Gastrocnemius medialis (tissue), 4 donors: ENCODE results near the gene GNAT3. TPM values are rescaled to one million over a fixed set of nuclear protein-coding genes. Genes with fewer than 3 reads are reported as not detected.

Experiments used
- ATAC-seq, 2 donors: fragments of 150-250 bp; one replicate each; pipeline ENCODE4 v1.9.1; 2016
- DNase-seq, 2 donors: peaks; one replicate each; pipeline ENCODE4 v3.0.0-alpha.2; 2019
- H3K27ac ChIP-seq, 4 donors: fragments of 200-600 bp; sonication (generic); 1 replicate in 1 of 4; 2 replicates in 3 of 4; pipeline ENCODE4 v1.5.1; 2016 to 2018; ENCODE audit warnings: mild to moderate bottlenecking in 2 of 4, moderate library complexity in 1 of 4
- H3K27me3 ChIP-seq, 3 donors: fragments of 200-600 bp; sonication (generic) in 2 of 3; 1 replicate in 1 of 3; 2 replicates in 2 of 3; pipeline versions ENCODE4 v1.5.1 to v1.6.0; 2016 to 2019; ENCODE audit warnings: mild to moderate bottlenecking in 1 of 3, moderate library complexity in 1 of 3
- H3K36me3 ChIP-seq, 2 donors: fragments of 200-600 bp; sonication (generic) in 1 of 2; one replicate each; pipeline ENCODE4 v1.5.1; 2017 to 2018
- H3K4me1 ChIP-seq, 2 donors: fragments of 200-600 bp; sonication (generic) in 1 of 2; one replicate each; pipeline ENCODE4 v1.5.1; 2016 to 2017; ENCODE audit warnings: mild to moderate bottlenecking in 2 of 2
- H3K4me3 ChIP-seq, 4 donors: fragments of 200-600 bp; sonication (generic) in 3 of 4; 1 replicate in 1 of 4; 2 replicates in 3 of 4; pipeline ENCODE4 v1.5.1; 2016 to 2019; ENCODE audit warnings: mild to moderate bottlenecking in 2 of 4
- H3K9me3 ChIP-seq, 3 donors: fragments of 200-600 bp; sonication (generic) in 2 of 3; 1 replicate in 1 of 3; 2 replicates in 2 of 3; pipeline ENCODE4 v1.5.1; 2016 to 2019
- CTCF ChIP-seq, 5 experiments: fragments of 450-650 bp in 3 of 5; fragments of 200-600 bp in 2 of 5; sonication (generic) in 2 of 5; IDR thresholded peaks in 4 of 5; conservative IDR thresholded peaks in 1 of 5; 1 replicate in 4 of 5; 2 replicates in 1 of 5; pipeline ENCODE4 v1.5.1; 2016 to 2019; ENCODE audit warnings: antibody characterized with exemption in 5 of 5, mild to moderate bottlenecking in 3 of 5, moderate library complexity in 3 of 5
- POLR2A ChIP-seq, 2 donors: fragments of 450-650 bp; IDR thresholded peaks; one replicate each; pipeline ENCODE4 v1.6.1; 2017; ENCODE audit warnings: antibody characterized with exemption in 2 of 2, mild to moderate bottlenecking in 2 of 2, moderate library complexity in 2 of 2
- in situ Hi-C, 4 donors: fragments of 200-750 bp; cut with MboI; loops; one replicate each; pipeline versions ENCODE4 v1.15.0 to v1.8.0; 2017; ENCODE audit warnings: low sequenced_read_pairs in 4 of 4
- intact Hi-C: fragments of 100-400 bp; cut with DNase I; formaldehyde crosslinking; loops from one replicate; pipeline ENCODE4 v1.15.1; 2023; ENCODE audit warnings: low total_unique reads
- total RNA-seq, 4 donors: library from RNA; depleted of rRNA; stranded (reverse); fragments of >200 nt; gene quantifications; one replicate each; pipeline versions ENCODE4 v1.1.0 to v1.2.3, GENCODE V29; 2016

The GNAT3 gene
- total RNA-seq, 4 donors from 2014 or later = not detected

- H3K36me3 ChIP-seq = no peaks in the 10 kb centered on the region
- H3K27me3 ChIP-seq = no peaks in the 10 kb centered on the region
- no peak overlapping the region for H3K27ac ChIP-seq
- TF ChIP-seq CTCF (IDR thresholded peaks at IDR 0.05 in 4 of 5, conservative IDR thresholded peaks at IDR 0.05 in 1 of 5) (no peak), POLR2A (IDR thresholded peaks at IDR 0.05) (no peak)
- no peak overlapping the region for H3K4me3 ChIP-seq
- intact Hi-C loops = no loop called here
- in situ Hi-C loops = no loop called here
- ATAC-seq (no peak), DNase-seq (no peak)
- H3K4me1 ChIP-seq = peaks cover 18 to 28% of the 10 kb centered on the region in 2 donors
- H3K9me3 ChIP-seq = no peaks in the 10 kb centered on the region
Observed at GRCh38 chr7:80468931-80469714, 42.7 kb downstream of the GNAT3 start.

GRCh38 chr7:80467069-80467468 lies 44.8 kb downstream of the GNAT3 start:
- H3K4me3 ChIP-seq = no peak overlapping the region
- intact Hi-C loops (no loop called here), in situ Hi-C loops (no loop called here)
- H3K36me3 ChIP-seq = no peaks in the 10 kb centered on the region
- TF ChIP-seq CTCF (IDR thresholded peaks at IDR 0.05 in 4 of 5, conservative IDR thresholded peaks at IDR 0.05 in 1 of 5) (no peak), POLR2A (IDR thresholded peaks at IDR 0.05) (no peak)
- H3K4me1 ChIP-seq = peaks cover 15 to 17% of the 10 kb centered on the region in 2 donors
- DNase-seq = no peak
- H3K9me3 ChIP-seq = no peaks in the 10 kb centered on the region
- no peak for ATAC-seq
- H3K27ac ChIP-seq = no peak overlapping the region
- no peaks in the 10 kb centered on the region for H3K27me3 ChIP-seq

GRCh38 chr7:80466636-80467035 lies 45.2 kb downstream of the GNAT3 start:
- DNase-seq = no peak
- Histone ChIP-seq H3K27ac (no peak overlapping the region), H3K4me1 (peaks cover 11 to 13% of the 10 kb centered on the region in 2 donors), H3K4me3 (no peak overlapping the region), H3K9me3 (no peaks in the 10 kb centered on the region), H3K27me3 (no peaks in the 10 kb centered on the region), H3K36me3 (no peaks in the 10 kb centered on the region)
- in situ Hi-C loops (no loop called here), intact Hi-C loops (no loop called here)
- ATAC-seq = no peak
- TF ChIP-seq POLR2A (IDR thresholded peaks at IDR 0.05) (no peak), CTCF (IDR thresholded peaks at IDR 0.05 in 4 of 5, conservative IDR thresholded peaks at IDR 0.05 in 1 of 5) (no peak)

- H3K4me3 ChIP-seq = no peak overlapping the region
- DNase-seq (no peak), ATAC-seq (no peak)
- H3K27me3 ChIP-seq = no peaks in the 10 kb centered on the region
- no peaks in the 10 kb centered on the region for H3K9me3 ChIP-seq
- in situ Hi-C loops (no loop called here), intact Hi-C loops (no loop called here)
- peaks cover 10 to 13% of the 10 kb centered on the region in 2 donors for H3K4me1 ChIP-seq
- TF ChIP-seq CTCF (IDR thresholded peaks at IDR 0.05 in 4 of 5, conservative IDR thresholded peaks at IDR 0.05 in 1 of 5) (no peak), POLR2A (IDR thresholded peaks at IDR 0.05) (no peak)
- no peaks in the 10 kb centered on the region for H3K36me3 ChIP-seq
- no peak overlapping the region for H3K27ac ChIP-seq
Observed at GRCh38 chr7:80464211-80464610, 47.7 kb downstream of the GNAT3 start.
